HCT116 (cell line): ENCODE results near the gene POLN. TPM values are rescaled to one million over a fixed set of nuclear protein-coding genes. Genes with fewer than 3 reads are reported as not detected.

ENCODE experiments used
- ATAC-seq: fragments of 200-7000 bp; cut with Tn5 transposase; 2 replicates; pipeline ENCODE4 v1.9.1; 2020; ENCODE audit warnings: mild to moderate bottlenecking, moderate library complexity
- BruUV-seq: library from RNA; stranded (reverse); fragments of 400-500 nt; replicated peaks from 2 replicates; lab custom pipeline; 2021; lab: Mats Ljungman, UMichigan
- CTCF ChIA-PET: fragments of 300-600 bp; sonication (Branson Sonifier 250); formaldehyde crosslinking; loops from one replicate; lab custom pipeline; 2021; ENCODE audit warnings: antibody characterized with exemption; lab: Charles Lee
- POLR2A ChIA-PET: fragments of 300-600, 350-600 bp; sonication (Branson Sonifier 250); formaldehyde crosslinking; loops from one replicate; lab custom pipeline; 2021; ENCODE audit warnings: antibody characterized with exemption; lab: Charles Lee
- RAD21 ChIA-PET, 2 experiments: fragments of 300-600 bp; sonication (Branson Sonifier 250); formaldehyde crosslinking; loops; one replicate each; lab custom pipeline; 2023; ENCODE audit warnings: low total read pairs in 2 of 2; ENCODE audit not compliant: uncharacterized antibody in 2 of 2, unreplicated experiment in 2 of 2, low non-redundant PET in 1 of 2; lab: Charles Lee
- DNase-seq: peaks from one replicate; pipeline ENCODE4 v3.0.0-alpha.2; 2010; ENCODE audit warnings: low read depth, low spot score
- H2AFZ ChIP-seq: fragments of 200-600 bp; shearing (Covaris generic), sonication (generic); 2 replicates; pipeline ENCODE4 v1.6.1; 2017; ENCODE audit warnings: low read depth, mixed run types, mixed read lengths, antibody characterized with exemption, low read length; ENCODE audit not compliant: poor library complexity, severe bottlenecking
- H3K27ac ChIP-seq: 2 replicates; pipeline ENCODE4 v1.5.1; 2012; ENCODE audit warnings: low read depth, low read length
- H3K27me3 ChIP-seq: fragments of 200-600 bp; sonication (generic); 2 replicates; pipeline ENCODE4 v1.6.1; 2016; ENCODE audit warnings: mixed run types, low read length, mixed read lengths; ENCODE audit not compliant: insufficient read depth
- H3K36me3 ChIP-seq, 2 experiments: fragments of 200-500 bp in 1 of 2; fragments of 200-600 bp in 1 of 2; sonication (Bioruptor generic) in 1 of 2; sonication (generic) in 1 of 2; 2 replicates each; pipeline versions ENCODE4 v1.5.1 to v1.6.1; 2014 to 2016; ENCODE audit warnings: low read length in 2 of 2, inconsistent platforms in 1 of 2, mixed read lengths in 1 of 2, mixed run types in 1 of 2; ENCODE audit not compliant: insufficient read depth in 2 of 2, control insufficient read depth in 1 of 2
- H3K4me1 ChIP-seq, 2 experiments: fragments of 200-600 bp in 1 of 2; sonication (generic) in 1 of 2; 2 replicates each; pipeline versions ENCODE4 v1.5.1 to v1.6.1; 2012 to 2017; ENCODE audit warnings: low read length in 2 of 2, inconsistent platforms in 1 of 2, mild to moderate bottlenecking in 1 of 2, mixed read lengths in 1 of 2, mixed run types in 1 of 2, moderate library complexity in 1 of 2; ENCODE audit not compliant: insufficient read depth in 2 of 2, control insufficient read depth in 1 of 2
- H3K4me2 ChIP-seq: fragments of 200-600 bp; sonication (generic); 2 replicates; pipeline ENCODE4 v1.6.1; 2017; ENCODE audit warnings: mixed run types, low read length, mixed read lengths
- H3K4me3 ChIP-seq, 2 experiments: fragments of 200-600 bp in 1 of 2; sonication (generic) in 1 of 2; replicated peaks in 1 of 2; 2 replicates each; pipeline ENCODE4 v1.5.1; 2011 to 2016; ENCODE audit warnings: low read length in 2 of 2, control low read depth in 1 of 2, low read depth in 1 of 2, mild to moderate bottlenecking in 1 of 2, mixed read lengths in 1 of 2, mixed run types in 1 of 2
- H3K79me2 ChIP-seq: fragments of 200-600 bp; sonication (generic); 2 replicates; pipeline ENCODE4 v1.6.1; 2017; ENCODE audit warnings: mild to moderate bottlenecking, mixed run types, low read length, moderate library complexity, mixed read lengths; ENCODE audit not compliant: insufficient read depth
- H3K9ac ChIP-seq: fragments of 200-600 bp; sonication (generic); 2 replicates; pipeline ENCODE4 v1.6.1; 2016; ENCODE audit warnings: low read length, mixed read lengths
- H3K9me2 ChIP-seq: fragments of 200-600 bp; sonication (generic), shearing (Covaris generic); 2 replicates; pipeline ENCODE4 v1.6.1; 2017; ENCODE audit warnings: mixed run types, mild to moderate bottlenecking, moderate library complexity; ENCODE audit not compliant: insufficient read depth
- H3K9me3 ChIP-seq, 2 experiments: fragments of 200-500 bp in 1 of 2; fragments of 200-600 bp in 1 of 2; sonication (Bioruptor generic) in 1 of 2; sonication (generic) in 1 of 2; 2 replicates each; pipeline ENCODE4 v1.6.1; 2014 to 2017; ENCODE audit warnings: low read length in 2 of 2, mixed read lengths in 2 of 2, inconsistent platforms in 1 of 2, low read depth in 1 of 2, mild to moderate bottlenecking in 1 of 2, mixed run types in 1 of 2, moderate library complexity in 1 of 2; ENCODE audit not compliant: control insufficient read depth in 1 of 2, insufficient read depth in 1 of 2
- H4K20me1 ChIP-seq: fragments of 200-600 bp; sonication (generic), shearing (Covaris generic); 2 replicates; pipeline ENCODE4 v1.6.1; 2017; ENCODE audit warnings: mixed run types, mild to moderate bottlenecking, moderate library complexity; ENCODE audit not compliant: insufficient read depth
- ATF3 ChIP-seq: IDR thresholded peaks from 2 replicates; pipeline ENCODE4 v1.6.1; 2012
- CEBPB ChIP-seq: IDR thresholded peaks from 2 replicates; pipeline ENCODE4 v1.6.1; 2012; ENCODE audit warnings: low read depth
- CTCF ChIP-seq, 3 experiments: fragments of 200-600 bp in 1 of 3; sonication (generic) in 1 of 3; IDR thresholded peaks in 2 of 3; conservative IDR thresholded peaks in 1 of 3; 2 replicates each; pipeline ENCODE4 v1.5.1; 2012 to 2017; ENCODE audit warnings: low read depth in 2 of 3, low read length in 2 of 3, antibody characterized with exemption in 1 of 3, borderline replicate concordance in 1 of 3, control low read depth in 1 of 3, mild to moderate bottlenecking in 1 of 3, mixed read lengths in 1 of 3, mixed run types in 1 of 3, moderate library complexity in 1 of 3; ENCODE audit not compliant: insufficient read depth in 1 of 3
- EGR1 ChIP-seq: IDR thresholded peaks from 2 replicates; pipeline ENCODE4 v1.6.1; 2012; ENCODE audit warnings: low read depth
- ELF1 ChIP-seq: IDR thresholded peaks from 2 replicates; pipeline ENCODE4 v1.6.1; 2012; ENCODE audit warnings: low read depth, borderline replicate concordance
- EZH2 ChIP-seq: fragments of 200-600 bp; sonication (generic); IDR thresholded peaks from 2 replicates; pipeline ENCODE4 v1.6.1; 2017; ENCODE audit warnings: antibody characterized with exemption, mixed run types
- JUND ChIP-seq: IDR thresholded peaks from 2 replicates; pipeline ENCODE4 v1.6.1; 2012
- MAX ChIP-seq: IDR thresholded peaks from 2 replicates; pipeline ENCODE4 v1.6.1; 2012
- POLR2A ChIP-seq: IDR thresholded peaks from 2 replicates; pipeline ENCODE4 v1.7.0; 2011; ENCODE audit warnings: borderline replicate concordance; ENCODE audit not compliant: insufficient read depth, insufficient read length; ENCODE audit errors: extremely low read depth
- RAD21 ChIP-seq: IDR thresholded peaks from 2 replicates; pipeline ENCODE4 v1.6.1; 2012; ENCODE audit warnings: low read depth, mild to moderate bottlenecking
- REST ChIP-seq: IDR thresholded peaks from 2 replicates; pipeline ENCODE4 v1.6.1; 2012; ENCODE audit warnings: low read depth
- SIN3A ChIP-seq: IDR thresholded peaks from 2 replicates; pipeline ENCODE4 v1.6.1; 2012; ENCODE audit warnings: low read depth
- SRF ChIP-seq: IDR thresholded peaks from 2 replicates; pipeline ENCODE4 v1.6.1; 2012; ENCODE audit warnings: low read depth
- TCF7L2 ChIP-seq: IDR thresholded peaks from 2 replicates; pipeline ENCODE4 v1.7.0; 2011; ENCODE audit warnings: borderline replicate concordance, inconsistent platforms; ENCODE audit not compliant: insufficient read depth, insufficient read length; ENCODE audit errors: extremely low read depth
- YY1 ChIP-seq: IDR thresholded peaks from 2 replicates; pipeline ENCODE4 v1.6.1; 2011; ENCODE audit warnings: low read length, low read depth, moderate library complexity, mild to moderate bottlenecking; ENCODE audit not compliant: insufficient replicate concordance; ENCODE audit errors: extremely low read depth
- ZBTB33 ChIP-seq: IDR thresholded peaks from 2 replicates; pipeline ENCODE4 v1.6.1; 2011; ENCODE audit warnings: mild to moderate bottlenecking, low read length, moderate library complexity; ENCODE audit not compliant: insufficient replicate concordance; ENCODE audit errors: extremely low read depth
- intact Hi-C: fragments of 100-400 bp; cut with micrococcal nuclease; formaldehyde crosslinking; loops from 2 replicates; pipeline ENCODE4 v1.10.0; 2022
- total RNA-seq: library from RNA; stranded (reverse); gene quantifications from one replicate; pipeline ENCODE4 v1.2.1, GENCODE V29; 2021; ENCODE audit not compliant: unreplicated experiment

The POLN gene
- total RNA-seq, 1 experiment from 2014 or later = 3.1 TPM

- TF ChIP-seq CTCF (IDR thresholded peaks at IDR 0.05 in 2 of 3, conservative IDR thresholded peaks at IDR 0.05 in 1 of 3; ENCODE audit: borderline replicate concordance in 1 of 3, insufficient read depth in 1 of 3, low read depth in 2 of 3, low read length in 2 of 3) (no peak), ATF3 (no peak), EZH2 (no peak), JUND (no peak), TCF7L2 (no peak), SRF (no peak)
Measured at GRCh38 chr4:2166253-2166652, 75.7 kb downstream of the POLN start (continued).

GRCh38 chr4:2165391-2165790 is 76.5 kb downstream of the POLN start:
- H2AFZ ChIP-seq = no peak overlapping the region
- H3K4me1 ChIP-seq = no peaks in the 10 kb centered on the region
- ATAC-seq (no peak), DNase-seq (no peak)
- H3K9me3 ChIP-seq = no peaks in the 10 kb centered on the region
- H3K4me2 ChIP-seq = no peak overlapping the region
- H3K27ac ChIP-seq = no peak overlapping the region
- H3K36me3 ChIP-seq = no peaks in the 10 kb centered on the region
- H3K27me3 ChIP-seq = no peaks in the 10 kb centered on the region
- intact Hi-C loops = no loop called here
- BruUV-seq = no TSS peak
- no peak overlapping the region for H3K4me3 ChIP-seq
- H3K9me2 ChIP-seq = no peaks in the 10 kb centered on the region
- H3K9ac ChIP-seq = no peak overlapping the region
- ChIA-PET POLR2A (no interaction called here), CTCF (no interaction called here), RAD21 (no interaction called here)
- no peaks in the 10 kb centered on the region for H3K79me2 ChIP-seq
- H4K20me1 ChIP-seq = no peaks in the 10 kb centered on the region
- TF ChIP-seq SIN3A = no peak
- no peak for TF ChIP-seq CEBPB
- TF ChIP-seq JUND = no peak
- no peak for TF ChIP-seq ZBTB33
- TF ChIP-seq REST = no peak
- TF ChIP-seq POLR2A = no peak
- no peak for TF ChIP-seq ATF3
- no peak for TF ChIP-seq RAD21
- TF ChIP-seq EGR1 = no peak
- no peak for TF ChIP-seq EZH2
- TF ChIP-seq MAX = no peak
- TF ChIP-seq YY1 = no peak
- TF ChIP-seq ELF1 = no peak
